GM21381 (cell line): Measurements from ENCODE around the gene FAM210A.

Experiments used
- ATAC-seq: cut with Tn5 transposase; IDR thresholded peaks from one replicate; pipeline ENCODE4 v1.9.1; 2021; ENCODE audit warnings: mild to moderate bottlenecking, moderate library complexity; ENCODE audit not compliant: unreplicated experiment

FAM210A gene

GRCh38 chr18:13646633-13647032 is 79.7 kb downstream of the FAM210A start:
- no peak for ATAC-seq

GRCh38 chr18:13645093-13645492 is 81.3 kb downstream of the FAM210A start:
- ATAC-seq: no peak

- ATAC-seq: no peak
These were observed 83.1 kb downstream of the FAM210A start for GRCh38 chr18:13643261-13643751.

- no peak for ATAC-seq
These were observed 83.9 kb downstream of the FAM210A start for GRCh38 chr18:13642440-13642827.

- no peak for ATAC-seq
These were observed 84.6 kb downstream of the FAM210A start for GRCh38 chr18:13641551-13642439.

- no peak for ATAC-seq
These were observed 86.0 kb downstream of the FAM210A start for GRCh38 chr18:13640266-13640860.

GRCh38 chr18:13638719-13639595 is 87.4 kb downstream of the FAM210A start:
- ATAC-seq: no peak

- no peak for ATAC-seq
These were observed 91.3 kb downstream of the FAM210A start for GRCh38 chr18:13635046-13635445.

- ATAC-seq: no peak
These were observed 92.7 kb downstream of the FAM210A start for GRCh38 chr18:13633700-13634099.

GRCh38 chr18:13630716-13631268 is 95.6 kb downstream of the FAM210A start:
- no peak for ATAC-seq

GRCh38 chr18:13629841-13630715 is 96.3 kb downstream of the FAM210A start:
- ATAC-seq: no peak

GRCh38 chr18:13628211-13628610 is 98.1 kb downstream of the FAM210A start:
- ATAC-seq: no peak

GRCh38 chr18:13627639-13628038 is 98.7 kb downstream of the FAM210A start:
- no peak for ATAC-seq

- no peak for ATAC-seq
These were observed 99.8 kb downstream of the FAM210A start for GRCh38 chr18:13626544-13626908.

GRCh38 chr18:13625843-13626543 is 100.4 kb downstream of the FAM210A start:
- no peak for ATAC-seq

- no peak for ATAC-seq
These were observed 101.0 kb downstream of the FAM210A start for GRCh38 chr18:13625355-13625754.

- ATAC-seq: no peak
These were observed 101.7 kb downstream of the FAM210A start for GRCh38 chr18:13624563-13625237.

GRCh38 chr18:13623871-13624270 is 102.5 kb downstream of the FAM210A start:
- ATAC-seq: no peak

- ATAC-seq: no peak
These were observed 103.0 kb downstream of the FAM210A start for GRCh38 chr18:13623348-13623747.
